GM10248 (cell line): ENCODE measurements around the gene COPG2.
"Not testable (repeated sequence)": the region's sequence is repeated elsewhere in the genome, so short reads cannot be mapped to it uniquely, and the experiment has no call there.

Source experiments
- CTCF ChIA-PET: fragments of 300-600 bp; sonication (Branson Sonifier 250); formaldehyde crosslinking; extraction: SDS; loops from one replicate; lab custom pipeline; 2021; ENCODE audit warnings: antibody characterized with exemption; lab: Yijun Ruan, JAX
- POLR2A ChIA-PET: fragments of 350-650 bp; sonication (Branson Sonifier 250); formaldehyde crosslinking; extraction: SDS; loops from one replicate; lab custom pipeline; 2020; ENCODE audit warnings: antibody characterized with exemption; lab: Yijun Ruan, JAX
- DNase-seq: peaks from one replicate; pipeline ENCODE4 v3.0.0; 2012; ENCODE audit errors: extremely low spot score
- CTCF ChIP-seq: IDR thresholded peaks from 2 replicates; pipeline ENCODE4 v1.5.1; 2012; ENCODE audit warnings: mild to moderate bottlenecking, low read depth; ENCODE audit errors: extremely low read depth, missing control alignments, control extremely low read depth

The COPG2 gene

GRCh38 chr7:130700760-130701159, 32.2 kb upstream of the COPG2 start:
- ChIA-PET POLR2A (no interaction called here), CTCF (interaction anchor here (1.5 kb wide), 1 partner anchor 10 kb away, joined by 5 read pairs; no protein-coding TSS in a partner anchor)
- DNase-seq, result no peak
- TF ChIP-seq CTCF, result no peak

- DNase-seq, result no peak
- POLR2A ChIA-PET, result no interaction called here
- CTCF ChIA-PET, result interaction anchor here (1.5 kb wide), 2 partner anchors 9 to 11 kb away, joined by 5 read pairs; no protein-coding TSS in a partner anchor
- TF ChIP-seq CTCF, result no peak
Measured at GRCh38 chr7:130699686-130700085, 31.1 kb upstream of the COPG2 start.

- no peak for TF ChIP-seq CTCF
- ChIA-PET POLR2A (no interaction called here), CTCF (no interaction called here)
- DNase-seq, result no peak
Measured at GRCh38 chr7:130697820-130698219, 29.3 kb upstream of the COPG2 start.

DNA sequence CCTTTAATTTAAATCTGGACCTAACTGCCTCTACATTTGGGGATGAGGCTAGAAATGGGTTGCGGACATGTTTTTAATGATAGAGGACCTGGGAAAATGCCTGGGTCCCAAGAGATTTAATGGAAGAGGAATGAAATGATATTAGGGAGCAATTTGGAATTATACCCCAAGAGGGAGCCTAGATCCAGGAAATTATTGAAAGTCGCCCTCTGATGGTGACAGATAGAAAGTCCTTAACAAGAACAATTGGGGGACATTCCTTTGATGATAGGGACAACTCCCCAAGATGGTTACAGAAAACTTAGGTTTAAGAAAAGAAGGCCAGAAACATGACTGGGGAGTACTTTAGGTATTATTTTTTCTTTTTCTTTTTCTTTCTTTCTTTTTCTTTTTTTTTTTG, 27.3 kb upstream of the COPG2 start:
- peak; percentile 61 for TF ChIP-seq CTCF
- peak; percentile 35 for DNase-seq
- ChIA-PET POLR2A (no interaction called here), CTCF (no interaction called here)

DNA sequence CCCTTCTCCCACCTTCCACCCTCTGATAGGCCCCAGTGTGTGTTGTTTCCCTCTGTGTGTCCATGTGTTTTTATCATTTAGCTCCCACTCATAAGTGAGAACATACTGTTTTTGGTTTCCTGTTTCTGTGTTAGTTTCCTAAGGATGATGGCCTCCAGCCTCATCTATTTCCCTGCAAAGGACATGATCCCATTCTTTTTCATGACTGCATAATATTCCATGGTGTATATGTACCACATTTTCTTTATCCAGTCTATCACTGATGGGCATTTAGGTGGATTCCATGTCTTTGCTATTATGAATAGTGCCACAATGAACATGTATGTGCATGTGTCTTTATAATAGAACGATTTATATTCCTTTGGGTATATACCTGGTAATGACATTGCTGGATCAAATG, 23.8 kb upstream of the COPG2 start:
- DNase-seq, CTCF ChIA-PET, POLR2A ChIA-PET: not testable (repeated sequence)

- ChIA-PET POLR2A (no interaction called here), CTCF (interaction anchor here (2.1 kb wide), 1 partner anchor 9 kb away, joined by 5 read pairs; no protein-coding TSS in a partner anchor)
- no peak for TF ChIP-seq CTCF
- DNase-seq, result no peak
Measured at GRCh38 chr7:130689683-130690082, 21.1 kb upstream of the COPG2 start.

DNA sequence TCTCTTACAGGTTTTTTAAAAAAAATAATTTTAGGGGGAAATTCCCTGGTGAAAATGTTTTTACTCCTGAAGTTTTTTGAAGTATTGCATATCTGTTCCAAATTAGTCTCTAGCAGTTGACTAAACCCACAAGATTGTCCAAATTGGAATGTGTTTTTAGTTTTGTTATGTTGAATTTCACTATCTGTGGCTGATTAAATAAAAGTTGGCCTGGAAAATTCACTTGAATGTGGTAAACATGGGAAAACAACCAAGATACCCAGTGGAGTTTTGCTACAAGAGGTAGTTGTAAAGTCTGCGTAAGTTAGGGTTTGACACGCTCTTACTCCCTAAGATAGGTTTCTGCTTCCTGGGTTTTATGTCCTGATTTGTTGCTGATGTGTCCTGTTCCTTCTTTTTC, 14.5 kb upstream of the COPG2 start:
- POLR2A ChIA-PET, result no interaction called here
- no peak for TF ChIP-seq CTCF
- no peak for DNase-seq
- CTCF ChIA-PET, result no interaction called here
